OCI-LY1 (cell line): ENCODE measurements around the gene PSMA5.

Experiments used
- H2AFZ ChIP-seq: fragments of 200-600 bp; sonication (generic), shearing (Covaris generic); 2 replicates; pipeline ENCODE4 v1.6.0; 2014; ENCODE audit warnings: antibody characterized with exemption, mild to moderate bottlenecking, low read length
- H3F3A ChIP-seq: fragments of 200-600 bp; sonication (generic), shearing (Covaris generic); 2 replicates; pipeline ENCODE4 v1.6.0; 2014; ENCODE audit warnings: mild to moderate bottlenecking, antibody characterized with exemption, low read length, moderate library complexity; ENCODE audit not compliant: insufficient read depth
- H3K27ac ChIP-seq: fragments of 200-600 bp; sonication (generic); 2 replicates; pipeline ENCODE4 v1.5.1; 2014; ENCODE audit warnings: low read length, mixed run types, mild to moderate bottlenecking, low read depth; ENCODE audit not compliant: poor library complexity, severe bottlenecking
- H3K27me3 ChIP-seq: fragments of 200-600 bp; sonication (generic); 2 replicates; pipeline ENCODE4 v1.6.0; 2014; ENCODE audit warnings: antibody characterized with exemption, mild to moderate bottlenecking, low read length, moderate library complexity; ENCODE audit not compliant: insufficient read depth
- H3K36me3 ChIP-seq: fragments of 200-600 bp; sonication (generic); 2 replicates; pipeline ENCODE4 v1.6.1; 2014; ENCODE audit warnings: mild to moderate bottlenecking, antibody characterized with exemption, low read length, moderate library complexity, mixed read lengths; ENCODE audit not compliant: insufficient read depth
- H3K4me1 ChIP-seq: fragments of 200-600 bp; sonication (generic); 2 replicates; pipeline ENCODE4 v1.5.1; 2014; ENCODE audit warnings: mild to moderate bottlenecking, low read length, moderate library complexity; ENCODE audit not compliant: insufficient read depth, severe bottlenecking
- H3K4me2 ChIP-seq: fragments of 200-600 bp; sonication (generic), shearing (Covaris generic); 2 replicates; pipeline ENCODE4 v1.6.1; 2014; ENCODE audit warnings: low read length
- H3K4me3 ChIP-seq: fragments of 200-600 bp; sonication (generic); 2 replicates; pipeline ENCODE4 v1.5.1; 2014; ENCODE audit warnings: low read length, low read depth, mild to moderate bottlenecking, mixed read lengths; ENCODE audit not compliant: poor library complexity, severe bottlenecking
- H3K79me2 ChIP-seq: fragments of 200-600 bp; shearing (Covaris generic); 2 replicates; pipeline ENCODE4 v1.6.1; 2016; ENCODE audit warnings: mixed run types, low read length, mixed read lengths; ENCODE audit not compliant: insufficient read depth
- H3K9ac ChIP-seq: fragments of 200-600 bp; sonication (generic), shearing (Covaris generic); 2 replicates; pipeline ENCODE4 v1.6.1; 2014; ENCODE audit warnings: mild to moderate bottlenecking, low read length, mixed read lengths
- H3K9me2 ChIP-seq: fragments of 200-600 bp; sonication (generic), shearing (Covaris generic); 2 replicates; pipeline ENCODE4 v1.6.1; 2014; ENCODE audit warnings: low read depth, mild to moderate bottlenecking, low read length, mixed read lengths
- H3K9me3 ChIP-seq: fragments of 200-600 bp; shearing (Covaris generic); 2 replicates; pipeline ENCODE4 v1.6.1; 2014; ENCODE audit warnings: low read length, mixed read lengths
- H4K20me1 ChIP-seq: fragments of 200-600 bp; sonication (generic), shearing (Covaris generic); 2 replicates; pipeline ENCODE4 v1.6.0; 2016; ENCODE audit warnings: mild to moderate bottlenecking, low read length; ENCODE audit not compliant: insufficient read depth
- EZH2 ChIP-seq: fragments of 200-600 bp; sonication (generic), shearing (Covaris generic); IDR thresholded peaks from 2 replicates; pipeline ENCODE4 v1.8.0; 2017; ENCODE audit warnings: borderline replicate concordance, mixed run types, mild to moderate bottlenecking, antibody characterized with exemption, low read length, moderate library complexity, mixed read lengths
- TF ChIP-seq, protein P1 (sequence below): fragments of 200-600 bp; sonication (generic), shearing (Covaris generic); IDR thresholded peaks from 2 replicates; pipeline ENCODE4 v1.5.1; 2017; ENCODE audit warnings: mild to moderate bottlenecking, antibody characterized with exemption, low read length, moderate library complexity, mixed read lengths

PSMA5 gene

DNA sequence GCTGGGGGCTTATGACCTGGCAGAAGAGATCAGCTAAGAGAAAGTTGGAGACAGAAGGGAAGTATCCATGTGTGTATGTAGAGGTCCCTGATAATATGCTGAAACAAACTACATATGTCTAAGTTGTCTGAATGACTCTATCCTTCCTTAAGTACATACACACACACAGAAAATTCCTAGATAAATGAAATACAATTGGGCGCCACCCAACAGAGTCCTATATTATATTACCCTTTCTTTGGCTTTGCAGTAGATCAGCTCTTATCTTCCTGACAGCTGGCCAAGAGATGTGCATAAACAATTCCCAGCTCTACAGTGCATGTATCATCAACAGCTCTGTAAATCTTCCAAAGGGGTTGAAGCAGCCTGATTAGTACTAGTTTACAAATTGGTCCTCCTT, 68.6 kb downstream of the PSMA5 start:
- H3K27me3 ChIP-seq, result no peaks in the 10 kb centered on the region
- H2AFZ ChIP-seq, result no peak overlapping the region
- H3K79me2 ChIP-seq, result no peaks in the 10 kb centered on the region
- H4K20me1 ChIP-seq, result no peaks in the 10 kb centered on the region
- H3K4me1 ChIP-seq, result no peaks in the 10 kb centered on the region
- H3F3A ChIP-seq, result no peaks in the 10 kb centered on the region
- no peak overlapping the region for H3K9ac ChIP-seq
- no peak overlapping the region for H3K4me3 ChIP-seq
- no peaks in the 10 kb centered on the region for H3K36me3 ChIP-seq
- H3K4me2 ChIP-seq, result no peak overlapping the region
- no peaks in the 10 kb centered on the region for H3K9me3 ChIP-seq
- H3K9me2 ChIP-seq, result no peaks in the 10 kb centered on the region
- no peak for TF ChIP-seq EZH2
- TF ChIP-seq, protein P1, sequence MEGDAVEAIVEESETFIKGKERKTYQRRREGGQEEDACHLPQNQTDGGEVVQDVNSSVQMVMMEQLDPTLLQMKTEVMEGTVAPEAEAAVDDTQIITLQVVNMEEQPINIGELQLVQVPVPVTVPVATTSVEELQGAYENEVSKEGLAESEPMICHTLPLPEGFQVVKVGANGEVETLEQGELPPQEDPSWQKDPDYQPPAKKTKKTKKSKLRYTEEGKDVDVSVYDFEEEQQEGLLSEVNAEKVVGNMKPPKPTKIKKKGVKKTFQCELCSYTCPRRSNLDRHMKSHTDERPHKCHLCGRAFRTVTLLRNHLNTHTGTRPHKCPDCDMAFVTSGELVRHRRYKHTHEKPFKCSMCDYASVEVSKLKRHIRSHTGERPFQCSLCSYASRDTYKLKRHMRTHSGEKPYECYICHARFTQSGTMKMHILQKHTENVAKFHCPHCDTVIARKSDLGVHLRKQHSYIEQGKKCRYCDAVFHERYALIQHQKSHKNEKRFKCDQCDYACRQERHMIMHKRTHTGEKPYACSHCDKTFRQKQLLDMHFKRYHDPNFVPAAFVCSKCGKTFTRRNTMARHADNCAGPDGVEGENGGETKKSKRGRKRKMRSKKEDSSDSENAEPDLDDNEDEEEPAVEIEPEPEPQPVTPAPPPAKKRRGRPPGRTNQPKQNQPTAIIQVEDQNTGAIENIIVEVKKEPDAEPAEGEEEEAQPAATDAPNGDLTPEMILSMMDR, result no peak
- H3K27ac ChIP-seq, result no peak overlapping the region

DNA sequence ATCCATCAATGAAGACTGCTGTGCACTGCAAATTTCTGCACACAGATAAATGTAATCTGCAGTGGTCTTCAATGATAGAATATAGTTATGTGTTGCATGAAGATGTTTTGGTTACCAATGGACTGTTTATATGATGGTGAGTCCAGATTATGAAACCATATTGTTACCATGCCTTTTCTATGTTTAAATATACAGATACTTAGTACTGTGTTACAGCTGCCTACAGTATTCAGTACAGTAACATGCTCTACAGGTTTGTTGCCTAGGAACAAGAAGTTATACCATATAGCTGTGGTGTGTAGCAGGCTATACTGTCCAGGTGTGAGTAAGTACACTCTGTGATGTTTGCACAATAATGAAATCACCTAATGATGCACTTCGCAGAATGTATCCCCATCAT, 69.3 kb downstream of the PSMA5 start:
- no peaks in the 10 kb centered on the region for H3K9me3 ChIP-seq
- H3K4me3 ChIP-seq, result no peak overlapping the region
- H3K27ac ChIP-seq, result no peak overlapping the region
- H3K36me3 ChIP-seq, result no peaks in the 10 kb centered on the region
- H3K9ac ChIP-seq, result no peak overlapping the region
- no peak for TF ChIP-seq EZH2
- no peak overlapping the region for H2AFZ ChIP-seq
- H3K4me2 ChIP-seq, result no peak overlapping the region
- H3K4me1 ChIP-seq, result no peaks in the 10 kb centered on the region
- no peaks in the 10 kb centered on the region for H3K9me2 ChIP-seq
- H3K27me3 ChIP-seq, result no peaks in the 10 kb centered on the region
- H3F3A ChIP-seq, result no peaks in the 10 kb centered on the region
- no peaks in the 10 kb centered on the region for H3K79me2 ChIP-seq
- H4K20me1 ChIP-seq, result no peaks in the 10 kb centered on the region

DNA sequence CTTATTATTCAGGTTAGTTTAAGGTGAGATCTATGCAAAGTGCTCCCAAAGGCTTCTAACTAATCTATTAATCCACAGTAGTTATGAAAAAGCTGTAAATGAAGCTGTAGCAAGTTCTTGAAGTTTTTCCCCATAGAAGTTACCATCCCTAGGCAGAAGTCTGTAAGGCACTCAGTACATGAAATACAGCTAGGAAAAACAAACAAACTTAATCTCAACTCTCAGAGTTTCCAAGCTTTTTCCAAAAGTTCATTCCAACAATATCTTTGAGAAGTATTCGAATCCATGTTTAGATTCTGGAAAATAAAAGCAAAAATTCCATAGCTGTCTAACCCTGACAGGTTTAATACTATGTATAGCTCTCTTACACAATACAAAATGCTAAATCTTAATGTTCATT, 69.7 kb downstream of the PSMA5 start:
- H4K20me1 ChIP-seq, result no peaks in the 10 kb centered on the region

DNA sequence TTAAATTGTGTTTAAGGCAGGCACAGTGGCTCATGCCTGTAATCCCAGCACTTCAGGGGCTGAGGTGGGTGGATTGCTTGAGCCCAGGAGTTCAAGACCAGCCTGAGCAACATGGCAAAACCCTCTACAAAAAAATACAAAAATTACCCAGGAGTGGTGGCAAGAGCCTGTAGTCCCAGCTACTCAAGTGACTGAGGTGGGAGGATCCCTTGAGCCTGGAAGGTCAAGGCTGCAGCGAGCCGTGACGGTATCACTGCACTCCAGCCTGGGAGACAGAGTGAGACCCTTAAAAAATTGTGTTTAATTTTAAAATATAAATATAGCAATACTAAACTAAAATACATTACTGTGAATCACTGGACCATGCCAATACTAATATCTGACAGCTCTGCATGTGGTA, 71.3 kb downstream of the PSMA5 start:
- Histone ChIP-seq H3K79me2 (no peaks in the 10 kb centered on the region), H3K9me3 (no peaks in the 10 kb centered on the region), H3K9me2 (no peaks in the 10 kb centered on the region), H3K27me3 (no peaks in the 10 kb centered on the region), H3K9ac (no peak overlapping the region), H4K20me1 (no peaks in the 10 kb centered on the region), H2AFZ (no peak overlapping the region), H3K4me2 (no peak overlapping the region), H3K27ac (no peak overlapping the region), H3F3A (no peaks in the 10 kb centered on the region), H3K36me3 (no peaks in the 10 kb centered on the region), H3K4me3 (no peak overlapping the region), H3K4me1 (no peaks in the 10 kb centered on the region)
- TF ChIP-seq EZH2, result no peak
- TF ChIP-seq, protein P1, result no peak

More for the DNA sequence above, 69.7 kb downstream of the PSMA5 start:
- Histone ChIP-seq H3K9ac (no peak overlapping the region), H3K79me2 (no peaks in the 10 kb centered on the region), H3K27ac (no peak overlapping the region), H3K9me2 (no peaks in the 10 kb centered on the region), H3K4me2 (no peak overlapping the region), H3K9me3 (no peaks in the 10 kb centered on the region), H3K36me3 (no peaks in the 10 kb centered on the region), H3K4me3 (no peak overlapping the region), H2AFZ (no peak overlapping the region), H3F3A (no peaks in the 10 kb centered on the region), H3K27me3 (no peaks in the 10 kb centered on the region), H3K4me1 (no peaks in the 10 kb centered on the region)
- TF ChIP-seq, protein P1, result no peak
